ENCODE results near the gene FBXO31.

DNA sequence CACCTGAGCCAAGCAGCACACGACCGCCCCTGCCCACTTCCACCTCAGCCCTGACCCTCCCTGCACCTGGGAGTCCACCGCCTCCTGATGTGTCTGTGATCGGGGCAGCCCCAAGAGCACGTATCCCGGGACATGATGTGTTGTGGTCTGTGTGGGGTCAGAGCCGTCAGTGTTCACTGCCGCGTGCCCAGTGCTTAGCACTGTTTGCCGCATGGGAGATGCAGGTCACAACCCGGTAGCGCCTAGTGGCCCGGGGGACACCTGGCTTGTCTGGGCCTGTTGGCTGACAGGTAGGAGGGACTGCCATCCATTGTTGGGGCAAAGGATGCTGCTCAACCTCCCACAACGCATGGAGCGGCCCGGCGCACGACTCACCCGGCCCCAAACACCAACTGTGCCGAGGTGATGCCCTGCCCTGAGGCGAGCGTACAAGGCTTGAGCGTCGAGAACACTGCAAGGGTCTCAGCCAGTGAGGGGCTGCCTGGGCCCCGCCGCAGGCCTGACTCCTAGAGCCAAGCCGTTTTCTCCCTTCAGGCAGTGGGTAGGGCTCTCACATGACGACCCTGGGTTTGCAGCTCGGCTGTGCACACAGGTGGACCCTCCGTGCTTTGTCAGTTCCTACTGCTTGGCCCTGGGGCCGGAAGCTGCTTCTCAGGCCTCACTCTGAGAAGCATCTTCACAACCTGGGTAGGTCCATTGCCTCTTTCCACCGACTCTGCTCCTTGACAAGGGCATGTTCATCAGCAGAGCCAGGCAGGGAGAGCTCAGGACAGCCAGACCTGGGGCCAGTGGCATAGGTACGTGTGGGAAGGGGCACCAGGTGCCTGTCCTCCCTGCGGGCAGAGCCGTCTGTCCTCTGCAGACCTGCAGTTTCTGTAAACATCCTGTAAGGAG lies 60.5 kb downstream of the FBXO31 start:
- no peak for TF ChIP-seq EP300 (IDR thresholded peaks at IDR 0.05)
- TF ChIP-seq, protein P1, sequence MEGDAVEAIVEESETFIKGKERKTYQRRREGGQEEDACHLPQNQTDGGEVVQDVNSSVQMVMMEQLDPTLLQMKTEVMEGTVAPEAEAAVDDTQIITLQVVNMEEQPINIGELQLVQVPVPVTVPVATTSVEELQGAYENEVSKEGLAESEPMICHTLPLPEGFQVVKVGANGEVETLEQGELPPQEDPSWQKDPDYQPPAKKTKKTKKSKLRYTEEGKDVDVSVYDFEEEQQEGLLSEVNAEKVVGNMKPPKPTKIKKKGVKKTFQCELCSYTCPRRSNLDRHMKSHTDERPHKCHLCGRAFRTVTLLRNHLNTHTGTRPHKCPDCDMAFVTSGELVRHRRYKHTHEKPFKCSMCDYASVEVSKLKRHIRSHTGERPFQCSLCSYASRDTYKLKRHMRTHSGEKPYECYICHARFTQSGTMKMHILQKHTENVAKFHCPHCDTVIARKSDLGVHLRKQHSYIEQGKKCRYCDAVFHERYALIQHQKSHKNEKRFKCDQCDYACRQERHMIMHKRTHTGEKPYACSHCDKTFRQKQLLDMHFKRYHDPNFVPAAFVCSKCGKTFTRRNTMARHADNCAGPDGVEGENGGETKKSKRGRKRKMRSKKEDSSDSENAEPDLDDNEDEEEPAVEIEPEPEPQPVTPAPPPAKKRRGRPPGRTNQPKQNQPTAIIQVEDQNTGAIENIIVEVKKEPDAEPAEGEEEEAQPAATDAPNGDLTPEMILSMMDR (IDR thresholded peaks at IDR 0.05), result no peak
